HG03558 (cell line): Measurements from ENCODE around the gene IQGAP2.
A peak's percentile ranks its signal among the peaks of the same experiment; 100 is the strongest.
"Not testable (repeated sequence)": the region's sequence is repeated elsewhere in the genome, so short reads cannot be mapped to it uniquely, and the experiment has no call there.

Experiments used
- ATAC-seq: cut with Tn5 transposase; IDR thresholded peaks from one replicate; pipeline ENCODE4 v1.9.1; 2021; ENCODE audit warnings: moderate number of reproducible peaks; ENCODE audit not compliant: unreplicated experiment; ENCODE audit errors: extremely low read depth

Gene IQGAP2

DNA sequence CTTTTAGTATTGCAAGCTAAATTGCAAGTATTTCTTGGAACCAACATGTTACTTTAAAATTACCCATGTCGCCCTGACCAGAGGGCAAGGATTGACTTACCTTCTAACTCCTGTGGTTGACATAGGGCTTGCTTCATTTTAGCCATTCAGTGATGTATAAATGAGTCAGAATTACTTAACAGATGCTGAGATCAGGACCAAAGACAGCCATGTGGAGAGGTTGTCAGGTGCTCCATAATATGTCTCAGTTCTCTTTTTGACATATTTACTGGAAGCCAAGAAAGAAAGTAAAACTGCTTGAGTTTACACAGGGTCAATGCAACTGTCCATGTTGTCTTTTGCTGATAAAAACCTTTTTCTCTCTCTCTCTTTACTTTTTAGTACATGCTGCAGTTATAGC lies 186.9 kb downstream of the IQGAP2 start:
- peak; percentile 87 for ATAC-seq

DNA sequence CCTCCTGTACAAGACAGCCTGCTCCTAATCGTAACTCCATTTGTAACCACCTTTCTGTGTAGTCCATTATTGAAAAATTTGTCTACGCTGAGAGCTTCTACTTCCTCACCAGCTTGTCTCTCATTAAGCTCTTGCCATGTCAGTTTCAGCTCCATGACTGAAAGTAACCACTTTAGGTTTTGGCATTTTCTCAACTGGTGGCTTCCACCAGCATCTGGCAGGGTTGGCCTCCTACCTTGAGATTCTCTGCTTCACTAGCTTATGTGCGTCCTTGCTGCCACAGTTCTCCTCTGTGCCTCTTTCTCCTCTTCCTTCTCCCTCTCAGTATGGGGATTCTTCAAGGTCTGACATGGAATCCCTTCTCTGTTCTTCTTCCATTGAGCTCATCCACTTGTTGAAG lies 188.3 kb downstream of the IQGAP2 start:
- no peak for ATAC-seq

DNA sequence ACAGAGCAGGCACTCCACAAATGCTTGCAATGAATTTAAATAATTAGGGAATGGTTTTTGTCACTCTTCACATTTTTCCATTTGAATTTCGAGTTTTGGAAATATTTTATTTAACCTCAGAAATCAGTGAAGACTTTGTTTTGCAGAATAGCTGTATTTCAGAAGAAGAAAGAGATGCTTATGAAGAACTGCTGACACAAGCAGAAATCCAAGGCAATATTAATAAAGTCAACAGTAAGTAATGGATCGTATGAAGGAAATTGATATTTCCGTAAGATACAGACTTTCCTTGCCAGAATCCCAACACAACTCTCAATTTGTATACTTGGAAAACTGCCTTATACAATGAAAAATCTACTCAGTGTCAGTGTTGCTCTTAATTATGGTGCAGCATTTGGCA lies 189.6 kb downstream of the IQGAP2 start:
- ATAC-seq, result no peak

- ATAC-seq, result no peak
These were observed 191.0 kb downstream of the IQGAP2 start for GRCh38 chr5:76594107-76594506.

DNA sequence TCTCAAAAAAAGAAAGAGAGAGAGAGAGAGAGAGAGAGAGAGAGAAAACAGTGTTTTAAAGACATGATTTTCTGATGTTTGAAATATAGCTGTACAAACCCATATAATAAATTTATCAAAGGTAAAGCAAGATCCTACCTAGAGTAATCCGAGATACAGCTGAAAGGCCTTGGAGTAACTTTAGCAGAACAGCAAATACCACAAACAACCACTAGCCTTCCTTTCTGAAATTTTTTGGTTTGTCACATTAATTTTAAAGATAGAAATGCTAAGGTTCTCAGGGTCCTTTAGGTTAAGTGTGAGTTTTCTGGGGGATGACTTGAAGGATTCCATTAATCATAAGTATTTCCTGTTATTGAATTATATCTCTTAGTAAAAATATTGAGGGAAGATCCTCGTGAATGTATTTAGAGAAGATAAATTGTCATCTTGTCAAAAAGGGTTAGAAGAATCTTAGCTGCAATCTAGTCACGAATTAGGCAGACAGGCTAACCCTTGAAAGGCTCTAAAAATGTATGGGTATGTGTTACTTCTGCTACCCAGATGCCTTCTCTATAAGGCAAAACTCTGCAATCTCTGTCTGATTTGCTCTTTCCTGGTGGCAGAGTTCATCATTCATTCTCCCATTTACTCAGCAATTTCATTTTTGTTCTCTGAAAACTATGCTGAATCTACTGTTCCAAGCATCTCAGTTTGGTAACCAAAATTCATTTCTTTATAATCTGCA lies 192.8 kb downstream of the IQGAP2 start:
- no peak for ATAC-seq

DNA sequence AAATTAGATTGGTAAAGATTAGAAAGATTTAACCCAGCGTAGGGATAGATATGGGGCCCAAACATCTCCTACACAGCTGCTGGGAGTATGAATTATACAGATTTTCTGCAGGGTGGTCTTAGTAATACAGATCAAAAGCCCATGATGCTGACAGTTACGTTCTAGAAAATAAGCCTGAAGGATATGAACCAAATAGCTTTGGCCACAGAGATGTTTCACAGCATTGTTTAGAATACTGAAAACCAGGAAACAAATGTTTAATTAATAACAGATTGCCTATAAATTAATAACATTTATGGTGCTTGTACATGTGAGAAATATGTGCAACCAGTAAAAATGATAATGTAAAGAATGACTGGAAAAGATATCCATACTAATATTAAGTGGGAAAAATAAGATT lies 195.4 kb downstream of the IQGAP2 start:
- no peak for ATAC-seq

DNA sequence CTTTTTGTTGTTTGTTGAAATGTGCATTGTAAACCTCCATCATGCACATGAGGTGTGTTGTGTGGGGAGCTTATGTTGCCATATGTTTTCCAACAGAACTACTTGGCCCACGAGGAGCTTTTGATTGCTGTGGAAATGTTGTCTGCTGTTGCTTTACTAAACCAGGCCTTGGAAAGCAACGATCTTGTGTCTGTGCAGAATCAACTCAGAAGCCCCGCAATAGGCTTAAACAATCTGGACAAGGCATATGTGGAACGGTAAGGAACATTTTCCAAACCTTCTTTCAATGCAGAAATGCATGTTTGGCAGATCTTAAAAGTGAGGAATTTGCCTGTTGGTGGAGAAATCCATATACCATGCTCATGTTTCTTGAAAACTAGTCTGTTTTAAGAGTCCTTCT lies 197.6 kb downstream of the IQGAP2 start:
- no peak for ATAC-seq

DNA sequence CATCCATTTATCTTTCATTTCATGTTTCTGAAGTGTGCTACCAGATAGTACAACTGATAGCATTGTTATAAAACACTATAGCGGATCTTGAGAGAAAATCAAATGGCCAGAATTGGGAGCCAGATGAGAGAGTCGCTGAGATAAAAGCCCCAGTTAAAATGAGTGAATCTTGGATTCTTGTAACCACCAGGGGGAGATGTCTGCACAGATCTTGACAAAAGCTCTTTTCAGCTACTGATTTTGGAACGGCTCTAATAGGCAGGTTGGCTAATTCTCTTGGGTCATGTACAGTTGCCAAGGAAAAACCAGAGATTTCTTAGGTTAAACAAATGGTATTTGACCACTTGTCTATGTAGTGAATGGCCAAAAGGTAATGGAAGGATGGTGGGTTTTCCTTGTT lies 198.4 kb downstream of the IQGAP2 start:
- ATAC-seq, result no peak

DNA sequence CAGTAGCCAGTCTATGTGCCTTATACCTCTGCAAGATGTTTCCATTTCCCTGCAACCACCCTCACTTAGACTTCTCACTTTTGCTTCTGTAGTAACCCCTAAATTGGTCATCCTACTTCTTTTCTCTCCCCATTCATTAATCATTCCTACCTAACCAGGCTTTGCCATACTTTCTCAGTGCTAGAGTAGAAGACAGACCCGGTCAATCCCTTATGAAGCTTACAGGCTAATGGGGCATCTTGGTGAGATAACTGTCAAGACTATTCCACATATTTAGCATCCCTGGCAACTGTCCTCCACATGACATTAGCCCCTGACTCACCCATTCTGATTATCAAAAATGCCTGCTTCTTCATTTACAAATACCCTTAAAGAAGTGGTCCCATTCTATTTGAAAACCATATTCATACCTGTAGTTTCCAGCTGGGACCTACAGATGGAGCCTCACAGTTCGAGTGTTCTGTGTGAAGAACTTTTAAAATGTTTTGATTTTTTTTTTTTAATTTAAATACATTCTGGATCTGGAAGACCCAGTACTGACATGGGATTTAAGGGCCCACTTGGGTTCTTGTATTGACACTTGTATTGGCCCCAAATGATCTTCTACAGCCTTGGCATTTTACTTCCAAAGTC lies 199.1 kb downstream of the IQGAP2 start:
- ATAC-seq, result no peak

- not testable (repeated sequence) for ATAC-seq
These were observed 200.9 kb downstream of the IQGAP2 start for GRCh38 chr5:76603991-76604390.

- ATAC-seq, result no peak
These were observed 201.8 kb downstream of the IQGAP2 start for GRCh38 chr5:76604838-76605237.

DNA sequence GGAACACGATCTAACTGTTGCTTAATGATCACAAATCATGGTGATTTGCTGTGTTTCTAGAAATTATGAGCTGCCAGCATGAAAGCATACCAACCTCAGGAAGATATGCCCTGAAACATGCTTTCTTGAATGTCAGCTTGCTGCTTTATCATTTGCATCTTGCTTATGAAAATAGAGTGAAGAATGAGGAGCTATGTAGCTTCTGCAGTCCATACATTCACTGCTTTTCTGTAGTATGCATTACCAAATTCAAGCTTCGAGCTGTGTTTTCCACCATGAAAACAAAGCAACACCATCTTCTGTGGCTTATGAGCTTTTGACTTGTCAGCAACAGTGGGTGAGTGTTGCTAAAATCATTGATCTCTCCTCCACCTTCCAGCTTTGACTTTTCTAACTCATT lies 203.6 kb downstream of the IQGAP2 start:
- no peak for ATAC-seq

- ATAC-seq, result no peak
These were observed 204.3 kb downstream of the IQGAP2 start for GRCh38 chr5:76607353-76607871.

DNA sequence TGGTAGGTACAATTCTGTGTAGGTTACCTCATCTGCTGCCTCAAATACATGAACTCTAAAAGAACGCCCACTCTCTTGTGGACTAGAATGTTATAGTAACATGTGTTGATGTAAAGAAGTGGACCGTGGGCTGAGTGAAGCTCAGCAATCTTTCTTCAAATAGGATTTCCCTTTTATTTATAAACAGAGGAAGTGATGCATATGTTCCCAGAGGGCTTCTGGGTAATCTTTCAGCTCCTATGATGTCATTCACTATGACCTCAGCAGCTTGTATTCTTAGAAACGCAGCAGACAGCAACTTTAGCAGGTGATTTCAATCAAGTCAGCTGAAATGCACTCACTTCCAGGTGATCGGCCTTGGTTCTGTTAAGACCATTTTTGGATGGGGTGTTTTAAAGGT lies 205.7 kb downstream of the IQGAP2 start:
- ATAC-seq, result no peak

DNA sequence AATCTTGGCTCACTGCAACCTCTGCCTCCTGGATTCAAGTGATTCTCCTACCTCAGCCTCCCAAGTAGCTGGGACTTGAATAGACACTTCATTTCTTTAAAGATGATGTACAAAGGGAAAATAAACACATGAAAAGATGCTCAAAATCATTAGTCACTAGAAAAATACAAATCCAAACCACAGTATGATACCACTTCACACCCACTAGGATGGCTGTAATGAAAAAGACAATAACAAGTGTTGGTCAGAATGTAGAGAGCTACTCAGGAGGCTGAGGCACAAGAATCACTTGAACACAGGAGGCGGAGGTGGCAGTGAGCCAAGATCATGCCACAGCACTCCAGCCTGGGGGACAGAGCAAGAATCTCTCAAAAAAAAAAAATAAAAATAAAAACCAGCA lies 207.1 kb downstream of the IQGAP2 start:
- ATAC-seq, result no peak

DNA sequence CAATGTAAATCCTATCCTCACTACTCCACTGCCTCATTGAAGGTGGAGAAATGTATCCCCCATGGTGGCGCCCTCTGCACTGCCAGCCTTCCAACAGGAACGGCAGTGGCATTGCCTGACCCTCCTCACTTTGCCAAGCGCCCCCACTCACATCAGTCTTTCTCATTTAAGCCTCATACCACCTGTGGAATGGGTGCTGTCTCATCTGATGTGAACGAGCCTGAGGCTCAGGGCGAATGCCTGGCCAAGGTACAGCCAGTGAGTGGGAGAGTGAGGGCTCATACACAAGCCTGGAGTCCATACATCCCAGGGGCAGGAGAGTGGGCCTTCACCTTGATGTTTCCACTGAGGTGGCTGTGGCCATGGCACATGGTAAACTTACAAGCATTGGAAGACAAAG lies 209.9 kb downstream of the IQGAP2 start:
- no peak for ATAC-seq

DNA sequence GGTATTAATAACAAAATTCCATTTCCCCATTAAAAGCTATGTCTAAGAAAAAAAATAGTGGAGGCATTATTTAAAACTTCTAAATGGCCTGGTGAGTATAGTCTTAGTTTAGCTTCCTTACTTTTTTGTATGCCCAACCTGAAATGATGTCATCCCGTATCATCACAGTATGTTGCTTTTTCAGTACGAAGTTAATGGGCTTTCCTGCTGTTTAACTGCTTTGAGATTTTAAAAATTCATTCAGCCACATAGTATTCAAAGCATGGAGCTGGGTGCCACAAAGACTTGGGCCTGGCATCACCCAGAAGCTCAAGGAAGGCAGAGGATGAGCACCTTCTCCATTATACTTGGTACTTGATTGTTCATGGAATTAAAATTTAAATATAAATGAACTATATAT lies 212.7 kb downstream of the IQGAP2 start:
- no peak for ATAC-seq

DNA sequence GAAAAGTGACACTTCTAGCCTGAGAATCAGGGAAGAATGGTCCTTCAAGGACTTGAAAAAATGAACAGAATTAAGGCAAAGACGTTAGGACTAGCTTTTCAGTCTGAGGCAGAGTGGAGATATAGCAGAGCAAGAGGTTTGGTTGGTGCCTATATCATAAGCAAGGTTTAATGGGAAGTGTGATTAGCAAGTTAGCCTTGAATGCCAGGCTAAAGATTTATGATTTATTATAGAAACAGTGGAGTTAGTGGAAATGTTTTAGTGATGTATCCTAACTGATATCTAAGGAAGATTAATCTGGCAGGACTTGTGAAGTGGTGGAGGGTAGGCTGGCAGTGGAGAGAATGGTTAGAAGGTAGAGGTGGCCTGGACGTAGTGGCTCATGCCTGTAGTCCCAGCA lies 213.1 kb downstream of the IQGAP2 start:
- no peak for ATAC-seq

DNA sequence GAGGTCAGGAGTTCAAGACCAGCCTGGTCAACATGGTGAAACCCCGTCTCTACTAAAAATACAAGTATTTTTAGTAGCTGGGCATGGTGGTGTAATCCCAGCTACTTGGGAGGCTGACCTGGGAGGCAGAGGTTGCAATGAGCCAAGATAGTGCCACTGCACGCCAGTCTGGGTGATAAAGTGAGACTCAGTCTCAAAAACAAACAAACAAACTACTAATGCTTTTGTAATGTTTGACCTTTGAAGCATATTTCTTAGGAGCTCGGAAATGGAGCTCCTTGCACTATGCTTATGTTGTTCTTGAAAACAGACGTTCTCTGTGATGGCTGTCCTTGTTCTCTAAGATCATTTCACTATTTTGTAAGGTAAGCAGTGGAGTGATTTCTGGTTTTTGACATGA lies 214.1 kb downstream of the IQGAP2 start:
- no peak for ATAC-seq

DNA sequence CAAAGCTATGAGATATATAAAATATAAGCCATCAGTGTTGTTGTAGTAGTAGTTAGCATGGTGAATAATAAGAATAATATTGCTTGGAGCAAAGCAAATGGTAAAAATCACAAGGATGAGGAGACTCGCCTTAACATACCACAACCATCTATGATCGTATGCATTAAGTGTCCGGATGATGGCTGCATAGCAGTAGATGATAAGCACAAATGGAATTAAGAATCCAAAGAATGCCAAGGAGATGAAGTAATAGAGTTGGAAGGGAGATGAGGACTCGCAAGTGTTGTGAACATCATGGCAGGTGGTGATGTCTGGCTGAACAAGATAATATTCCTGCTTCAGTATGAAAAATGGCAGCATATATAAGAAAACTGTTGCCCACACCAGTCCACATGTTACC lies 214.6 kb downstream of the IQGAP2 start:
- ATAC-seq, result no peak

DNA sequence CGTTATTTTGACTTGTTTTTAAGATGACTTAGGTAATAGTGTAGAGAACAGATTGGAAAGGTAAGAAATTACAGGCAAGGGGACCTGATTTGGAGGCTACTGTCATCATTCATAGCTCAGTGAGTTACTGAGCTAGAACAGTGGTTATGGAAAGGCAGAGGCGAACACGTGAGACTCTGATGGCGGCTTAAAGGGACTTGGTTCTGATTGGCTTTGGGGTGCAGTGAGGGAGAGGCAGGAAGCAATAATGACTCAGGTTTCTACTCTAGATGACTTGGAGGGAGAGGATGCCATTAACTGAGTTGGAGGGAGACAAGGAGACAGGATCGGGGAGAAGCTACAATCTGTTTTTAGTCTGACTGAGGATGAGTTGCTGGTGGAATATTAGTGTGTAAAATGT lies 217.1 kb downstream of the IQGAP2 start:
- ATAC-seq, result no peak

GRCh38 chr5:76622076-76622475 lies 219.0 kb downstream of the IQGAP2 start:
- ATAC-seq, result no peak
